ENCODE data around the gene CUEDC2. TPM values are rescaled to one million over a fixed set of nuclear protein-coding genes. Genes with fewer than 3 reads are reported as not detected.

CUEDC2 gene
- 23.4 TPM for total RNA-seq

GRCh38 chr10:102432162-102432950 lies at the start of gene CUEDC2:
Gene CUEDC2 (minus strand): TSS chr10:102432574. CDS start chr10:102425188, 7,386 bp downstream.
- ATAC-seq (peak; percentile 90), DNase-seq (ENCODE audit: low spot score) (peak; percentile 97)

- no peak for ATAC-seq
- no peak for DNase-seq (ENCODE audit: low spot score)
Observed at GRCh38 chr10:102480396-102480795, 48.0 kb upstream of the CUEDC2 start.

- DNase-seq (ENCODE audit: low spot score): no peak
- no peak for ATAC-seq
Observed at GRCh38 chr10:102479651-102480050, 47.3 kb upstream of the CUEDC2 start.

GRCh38 chr10:102476466-102477141 lies 44.2 kb upstream of the CUEDC2 start:
- DNase-seq (ENCODE audit: low spot score) (no peak), ATAC-seq (no peak)

GRCh38 chr10:102475451-102476040 lies 43.2 kb upstream of the CUEDC2 start:
- DNase-seq (ENCODE audit: low spot score): no peak
- no peak for ATAC-seq

- no peak for DNase-seq (ENCODE audit: low spot score)
- peak; percentile 79 for ATAC-seq
Observed at GRCh38 chr10:102473445-102474331, 41.3 kb upstream of the CUEDC2 start.

GRCh38 chr10:102470579-102471546 lies 38.5 kb upstream of the CUEDC2 start:
- ATAC-seq: no peak
- no peak for DNase-seq (ENCODE audit: low spot score)

- DNase-seq (ENCODE audit: low spot score) (no peak), ATAC-seq (no peak)
Observed at GRCh38 chr10:102468683-102469082, 36.3 kb upstream of the CUEDC2 start.

- no peak for DNase-seq (ENCODE audit: low spot score)
- ATAC-seq: no peak
Observed at GRCh38 chr10:102467971-102468438, 35.6 kb upstream of the CUEDC2 start.

- DNase-seq (ENCODE audit: low spot score): no peak
- ATAC-seq: no peak
Observed at GRCh38 chr10:102467318-102467717, 34.9 kb upstream of the CUEDC2 start.

- no peak for DNase-seq (ENCODE audit: low spot score)
- no peak for ATAC-seq
Observed at GRCh38 chr10:102465466-102465865, 33.1 kb upstream of the CUEDC2 start.

- DNase-seq (ENCODE audit: low spot score) (no peak), ATAC-seq (no peak)
Observed at GRCh38 chr10:102463983-102464382, 31.6 kb upstream of the CUEDC2 start.

GRCh38 chr10:102462512-102463054 lies 30.2 kb upstream of the CUEDC2 start:
- no peak for ATAC-seq
- DNase-seq (ENCODE audit: low spot score): no peak

GRCh38 chr10:102461187-102462054 lies 29.0 kb upstream of the CUEDC2 start:
- ATAC-seq: peak; percentile 93
- DNase-seq (ENCODE audit: low spot score): peak; percentile 96

- no peak for DNase-seq (ENCODE audit: low spot score)
- peak; percentile 17 for ATAC-seq
Observed at GRCh38 chr10:102460836-102461186, 28.4 kb upstream of the CUEDC2 start.

GRCh38 chr10:102458656-102459055 lies 26.3 kb upstream of the CUEDC2 start:
- DNase-seq (ENCODE audit: low spot score) (no peak), ATAC-seq (no peak)

- no peak for ATAC-seq
- no peak for DNase-seq (ENCODE audit: low spot score)
Observed at GRCh38 chr10:102457591-102458150, 25.3 kb upstream of the CUEDC2 start.

GRCh38 chr10:102455893-102456471 lies 23.6 kb upstream of the CUEDC2 start:
- no peak for ATAC-seq

More at GRCh38 chr10:102455893-102456471, 23.6 kb upstream of the CUEDC2 start:
- DNase-seq (ENCODE audit: low spot score): no peak

Data from left lobe of liver (tissue), 2 donors.